Vagina (tissue), 2 donors: ENCODE measurements around the gene HECTD4. TPM values are rescaled to one million over a fixed set of nuclear protein-coding genes. Genes with fewer than 3 reads are reported as not detected.

Experiments used
- DNase-seq, 2 donors: peaks; one replicate each; pipeline ENCODE4 v3.0.0-alpha.2; 2017; ENCODE audit errors: extremely low spot score in 2 of 2
- H3K27ac ChIP-seq: fragments of 200-600 bp; sonication (generic); one replicate; pipeline ENCODE4 v1.5.1; 2019
- H3K27me3 ChIP-seq: fragments of 200-600 bp; sonication (generic); one replicate; pipeline ENCODE4 v1.5.1; 2019
- H3K36me3 ChIP-seq, 2 donors: fragments of 200-600 bp; sonication (generic); one replicate each; pipeline ENCODE4 v1.5.1; 2017 to 2019
- H3K4me1 ChIP-seq: fragments of 200-600 bp; sonication (generic); one replicate; pipeline ENCODE4 v1.5.1; 2019
- H3K4me3 ChIP-seq, 2 donors: fragments of 200-600 bp; sonication (generic); 1 replicate in 1 of 2; 2 replicates in 1 of 2; pipeline ENCODE4 v1.5.1; 2016 to 2019
- H3K9me3 ChIP-seq: fragments of 200-600 bp; sonication (generic); one replicate; pipeline ENCODE4 v1.5.1; 2019
- POLR2A ChIP-seq, 2 donors: fragments of 450-650 bp; IDR thresholded peaks; one replicate each; pipeline ENCODE4 v1.6.1; 2017; ENCODE audit warnings: antibody characterized with exemption in 2 of 2, mild to moderate bottlenecking in 2 of 2, moderate library complexity in 2 of 2
- POLR2AphosphoS5 ChIP-seq, 2 donors: sonication (generic); formaldehyde crosslinking; IDR thresholded peaks; one replicate each; pipeline ENCODE4 v1.9.0; 2017; ENCODE audit warnings: antibody characterized with exemption in 2 of 2, mild to moderate bottlenecking in 2 of 2, low read depth in 1 of 2; ENCODE audit not compliant: insufficient read depth in 1 of 2
- intact Hi-C: fragments of 100-400 bp; cut with DNase I; formaldehyde crosslinking; loops from one replicate; pipeline ENCODE4 v1.15.1; 2023
- total RNA-seq: library from RNA; depleted of rRNA; stranded (reverse); fragments of >200 nt; gene quantifications from one replicate; pipeline ENCODE4 v1.2.3, GENCODE V29; 2016
- TF ChIP-seq, protein P1 (sequence below), 3 experiments: fragments of 450-650 bp in 2 of 3; fragments of 200-600 bp in 1 of 3; sonication (generic) in 1 of 3; IDR thresholded peaks; one replicate each; pipeline ENCODE4 v1.5.1; 2017 to 2019; ENCODE audit warnings: antibody characterized with exemption in 3 of 3, mild to moderate bottlenecking in 2 of 3, moderate library complexity in 2 of 3

Gene HECTD4
- total RNA-seq, 1 donor from 2014 or later = 79.6 TPM

DNA sequence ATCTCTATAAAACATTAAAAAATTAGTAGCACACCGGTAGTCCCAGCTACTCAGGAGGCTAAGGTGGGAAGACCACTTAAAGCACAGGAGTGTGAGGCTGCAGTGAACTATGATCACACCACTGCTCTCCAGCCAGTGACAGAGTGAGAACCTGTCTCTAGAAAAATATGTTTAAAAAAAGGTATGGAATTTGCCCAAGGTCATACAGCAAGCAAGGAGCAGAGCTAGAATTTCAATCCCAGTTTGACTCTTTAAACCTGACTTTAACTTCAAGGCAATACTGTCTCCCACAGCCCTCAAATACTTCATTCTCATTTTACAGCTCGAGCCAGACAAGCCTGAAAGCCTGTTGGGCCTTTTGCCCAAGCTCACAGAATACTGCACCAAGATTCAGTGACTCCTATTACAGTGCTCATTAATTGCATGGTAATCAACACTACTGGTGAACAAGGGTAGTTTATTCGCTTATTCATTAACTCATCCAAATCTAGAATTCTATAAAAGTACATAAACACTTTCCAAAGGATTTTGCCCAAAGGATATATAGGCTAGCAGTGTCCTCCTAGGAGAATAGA is 8.0 kb downstream of the HECTD4 start:
- Histone ChIP-seq H3K27me3 (no peaks in the 10 kb centered on the region), H3K4me3 (no peak overlapping the region), H3K27ac (no peak overlapping the region), H3K36me3 (no peaks in the 10 kb centered on the region), H3K4me1 (peaks cover 26% of the 10 kb centered on the region), H3K9me3 (no peaks in the 10 kb centered on the region)
- TF ChIP-seq, protein P1, sequence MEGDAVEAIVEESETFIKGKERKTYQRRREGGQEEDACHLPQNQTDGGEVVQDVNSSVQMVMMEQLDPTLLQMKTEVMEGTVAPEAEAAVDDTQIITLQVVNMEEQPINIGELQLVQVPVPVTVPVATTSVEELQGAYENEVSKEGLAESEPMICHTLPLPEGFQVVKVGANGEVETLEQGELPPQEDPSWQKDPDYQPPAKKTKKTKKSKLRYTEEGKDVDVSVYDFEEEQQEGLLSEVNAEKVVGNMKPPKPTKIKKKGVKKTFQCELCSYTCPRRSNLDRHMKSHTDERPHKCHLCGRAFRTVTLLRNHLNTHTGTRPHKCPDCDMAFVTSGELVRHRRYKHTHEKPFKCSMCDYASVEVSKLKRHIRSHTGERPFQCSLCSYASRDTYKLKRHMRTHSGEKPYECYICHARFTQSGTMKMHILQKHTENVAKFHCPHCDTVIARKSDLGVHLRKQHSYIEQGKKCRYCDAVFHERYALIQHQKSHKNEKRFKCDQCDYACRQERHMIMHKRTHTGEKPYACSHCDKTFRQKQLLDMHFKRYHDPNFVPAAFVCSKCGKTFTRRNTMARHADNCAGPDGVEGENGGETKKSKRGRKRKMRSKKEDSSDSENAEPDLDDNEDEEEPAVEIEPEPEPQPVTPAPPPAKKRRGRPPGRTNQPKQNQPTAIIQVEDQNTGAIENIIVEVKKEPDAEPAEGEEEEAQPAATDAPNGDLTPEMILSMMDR (IDR thresholded peaks at IDR 0.05) = no peak
- TF ChIP-seq POLR2AphosphoS5 (IDR thresholded peaks at IDR 0.05; ENCODE audit: insufficient read depth in 1 of 2, low read depth in 1 of 2) (no peak), POLR2A (IDR thresholded peaks at IDR 0.05) (no peak)
- no peak for DNase-seq
- intact Hi-C loops = no loop called here

DNA sequence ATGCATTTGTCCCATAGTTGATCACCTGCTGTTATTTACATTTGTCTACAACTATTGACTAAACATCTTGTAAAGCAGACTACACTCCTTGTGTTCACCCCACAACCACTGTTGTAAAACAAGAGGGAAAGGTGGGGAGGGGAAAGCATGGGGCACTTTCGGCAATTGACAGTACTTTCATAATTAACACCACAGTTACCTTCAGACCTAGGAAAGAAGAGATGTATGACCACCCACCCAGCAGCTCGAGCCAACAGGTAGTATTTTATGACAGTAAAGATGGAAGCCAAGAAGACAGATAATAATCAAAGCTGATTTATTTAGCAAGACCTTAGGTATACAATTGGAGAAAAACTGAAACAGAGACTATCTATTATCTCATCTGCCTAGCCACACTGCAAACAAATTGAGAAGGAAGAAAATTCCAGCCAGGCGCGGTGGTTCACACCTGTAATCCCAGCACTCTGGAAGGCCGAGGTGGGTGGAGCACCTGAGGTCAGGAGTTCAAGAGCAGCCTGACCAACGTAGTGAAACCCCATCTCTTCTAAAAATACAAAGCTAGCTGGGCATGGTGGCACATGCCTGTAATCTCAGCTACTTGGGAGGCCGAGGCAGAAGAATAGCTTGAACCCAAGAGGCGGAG is 11.2 kb downstream of the HECTD4 start:
- no peaks in the 10 kb centered on the region for H3K36me3 ChIP-seq
- intact Hi-C loops = no loop called here
- no peak overlapping the region for H3K27ac ChIP-seq
- H3K4me1 ChIP-seq = peaks cover 21% of the 10 kb centered on the region
- DNase-seq = no peak
- H3K4me3 ChIP-seq = no peak overlapping the region
- no peaks in the 10 kb centered on the region for H3K9me3 ChIP-seq
- TF ChIP-seq POLR2AphosphoS5 (IDR thresholded peaks at IDR 0.05; ENCODE audit: insufficient read depth in 1 of 2, low read depth in 1 of 2) (no peak), POLR2A (IDR thresholded peaks at IDR 0.05) (no peak)
- TF ChIP-seq, protein P1 (IDR thresholded peaks at IDR 0.05) = no peak
- no peaks in the 10 kb centered on the region for H3K27me3 ChIP-seq

DNA sequence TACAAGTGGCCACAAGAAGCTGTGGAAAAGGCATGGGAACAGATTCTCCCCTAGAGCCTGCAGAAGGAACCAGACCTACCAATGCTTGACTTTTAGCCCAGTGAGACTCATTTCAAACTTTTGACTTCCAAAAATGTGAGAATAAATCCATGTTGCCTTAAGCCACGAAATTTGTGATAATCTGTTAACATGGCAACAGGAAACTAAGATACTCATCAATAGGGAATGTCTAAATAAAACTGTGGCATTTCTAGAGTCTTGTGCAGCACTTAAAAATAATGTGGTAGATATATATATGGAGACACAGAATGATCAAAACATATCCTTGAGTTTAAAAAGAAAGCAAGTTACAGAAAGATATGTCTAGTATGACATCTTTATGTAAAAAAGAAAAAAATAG is 12.0 kb downstream of the HECTD4 start:
- no peak overlapping the region for H3K27ac ChIP-seq
- H3K4me3 ChIP-seq = no peak overlapping the region
- H3K4me1 ChIP-seq = peaks cover 21% of the 10 kb centered on the region
- DNase-seq = no peak
- H3K27me3 ChIP-seq = no peaks in the 10 kb centered on the region
- no peaks in the 10 kb centered on the region for H3K36me3 ChIP-seq
- no peak for TF ChIP-seq POLR2AphosphoS5 (IDR thresholded peaks at IDR 0.05; ENCODE audit: insufficient read depth in 1 of 2, low read depth in 1 of 2)
- TF ChIP-seq, protein P1 (IDR thresholded peaks at IDR 0.05) = no peak
- TF ChIP-seq POLR2A (IDR thresholded peaks at IDR 0.05) = no peak
- H3K9me3 ChIP-seq = no peaks in the 10 kb centered on the region
- intact Hi-C loops = no loop called here

DNA sequence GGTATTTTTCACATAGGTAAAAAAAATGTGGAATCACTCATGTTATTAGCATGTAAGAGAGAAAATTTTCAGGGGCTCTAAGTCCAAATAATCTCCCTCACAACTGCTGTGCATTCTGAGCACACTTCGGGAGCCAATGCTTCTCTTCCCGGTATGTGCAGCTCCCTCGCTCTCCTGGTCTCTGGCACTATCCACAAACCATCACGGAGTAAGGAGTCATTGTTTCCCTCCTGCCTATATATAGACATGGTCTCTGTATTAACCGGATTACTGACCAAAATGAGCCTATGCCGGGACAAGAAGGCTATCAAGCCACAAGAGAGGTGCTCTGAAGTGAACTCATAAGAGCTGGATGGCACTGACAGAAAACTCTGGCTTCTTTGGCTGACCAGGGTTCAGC is 13.4 kb downstream of the HECTD4 start:
- no peak overlapping the region for H3K4me3 ChIP-seq
- H3K27me3 ChIP-seq = no peaks in the 10 kb centered on the region
- no peak for DNase-seq
- peaks cover 16% of the 10 kb centered on the region for H3K4me1 ChIP-seq
- H3K36me3 ChIP-seq = no peaks in the 10 kb centered on the region
- no peaks in the 10 kb centered on the region for H3K9me3 ChIP-seq
- no peak overlapping the region for H3K27ac ChIP-seq
- intact Hi-C loops = no loop called here
- TF ChIP-seq, protein P1 (IDR thresholded peaks at IDR 0.05) = no peak
- no peak for TF ChIP-seq POLR2AphosphoS5 (IDR thresholded peaks at IDR 0.05; ENCODE audit: insufficient read depth in 1 of 2, low read depth in 1 of 2)
- no peak for TF ChIP-seq POLR2A (IDR thresholded peaks at IDR 0.05)

DNA sequence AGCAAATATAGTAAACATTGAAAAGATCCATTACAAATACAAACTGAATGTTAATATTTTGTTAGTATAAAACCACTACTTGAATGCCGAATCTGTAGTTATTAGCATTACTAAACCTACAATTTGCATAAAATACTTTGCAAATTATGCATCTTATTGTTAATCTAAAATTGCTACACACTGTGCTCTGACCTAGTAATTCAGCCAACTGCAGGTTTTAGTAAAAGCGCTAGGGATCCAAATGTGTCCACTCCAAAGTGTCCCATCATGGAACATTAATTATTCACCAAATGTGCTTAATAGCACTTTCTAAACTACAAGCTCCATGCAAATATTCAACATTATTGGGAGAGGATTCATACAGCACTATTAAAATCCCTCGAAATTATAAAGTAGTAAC is 14.3 kb downstream of the HECTD4 start:
- H3K27me3 ChIP-seq = no peaks in the 10 kb centered on the region
- no peak for DNase-seq
- TF ChIP-seq POLR2AphosphoS5 (IDR thresholded peaks at IDR 0.05; ENCODE audit: insufficient read depth in 1 of 2, low read depth in 1 of 2) (no peak), POLR2A (IDR thresholded peaks at IDR 0.05) (no peak)
- TF ChIP-seq, protein P1 (IDR thresholded peaks at IDR 0.05) = no peak

More for the DNA sequence above, 14.3 kb downstream of the HECTD4 start:
- Histone ChIP-seq H3K4me3 (no peak overlapping the region), H3K4me1 (peaks cover 10% of the 10 kb centered on the region), H3K27ac (no peak overlapping the region), H3K36me3 (no peaks in the 10 kb centered on the region), H3K9me3 (no peaks in the 10 kb centered on the region)
- intact Hi-C loops = no loop called here
